Liver (tissue), 9 donors: ENCODE data around the gene RASL12. TPM values are rescaled to one million over a fixed set of nuclear protein-coding genes. Genes with fewer than 3 reads are reported as not detected.

Source experiments
- DNase-seq: peaks from one replicate; pipeline ENCODE4 v3.0.0-alpha.2; 2017; ENCODE audit warnings: low spot score
- H3K27ac ChIP-seq, 2 donors: one replicate each; pipeline ENCODE4 v1.7.0; 2013; ENCODE audit warnings: inconsistent platforms in 2 of 2, low read length in 2 of 2, control low read depth in 1 of 2, low read depth in 1 of 2, mild to moderate bottlenecking in 1 of 2
- H3K27me3 ChIP-seq, 4 donors: one replicate each; pipeline versions ENCODE4 v1.6.1 to v1.7.0; 2013; ENCODE audit warnings: low read length in 3 of 4, inconsistent platforms in 1 of 4, mild to moderate bottlenecking in 1 of 4, moderate library complexity in 1 of 4; ENCODE audit not compliant: control insufficient read depth in 4 of 4, insufficient read depth in 4 of 4
- H3K36me3 ChIP-seq, 4 donors: one replicate each; pipeline versions ENCODE4 v1.6.1 to v1.7.0; 2013; ENCODE audit warnings: low read length in 3 of 4, mild to moderate bottlenecking in 3 of 4, low read depth in 1 of 4, moderate library complexity in 1 of 4; ENCODE audit not compliant: control insufficient read depth in 4 of 4, insufficient read depth in 3 of 4
- H3K4me1 ChIP-seq, 4 donors: one replicate each; pipeline versions ENCODE4 v1.6.1 to v1.7.0; 2013; ENCODE audit warnings: low read length in 3 of 4, mild to moderate bottlenecking in 3 of 4, moderate library complexity in 1 of 4; ENCODE audit not compliant: control insufficient read depth in 4 of 4, insufficient read depth in 4 of 4
- H3K4me3 ChIP-seq, 3 donors: one replicate each; pipeline versions ENCODE4 v1.6.1 to v1.7.0; 2013; ENCODE audit warnings: low read length in 3 of 3, control low read depth in 1 of 3, low read depth in 1 of 3, mild to moderate bottlenecking in 1 of 3
- H3K9ac ChIP-seq, 2 donors: one replicate each; pipeline ENCODE4 v1.7.0; 2013; ENCODE audit warnings: low read length in 2 of 2, mild to moderate bottlenecking in 2 of 2, moderate library complexity in 2 of 2, control low read depth in 1 of 2, low read depth in 1 of 2
- H3K9me3 ChIP-seq, 4 donors: one replicate each; pipeline versions ENCODE4 v1.6.1 to v1.7.0; 2013; ENCODE audit warnings: low read length in 3 of 4; ENCODE audit not compliant: control insufficient read depth in 4 of 4
- ATF3 ChIP-seq: IDR thresholded peaks from 2 replicates; pipeline ENCODE4 v1.6.1; 2016; ENCODE audit warnings: antibody characterized with exemption
- EGR1 ChIP-seq, 2 donors: IDR thresholded peaks; 2 replicates each; pipeline ENCODE4 v1.6.1; 2016 to 2018; ENCODE audit warnings: antibody characterized with exemption in 2 of 2, low read depth in 2 of 2
- FOXA2 ChIP-seq: IDR thresholded peaks from 2 replicates; pipeline ENCODE4 v1.6.1; 2016; ENCODE audit warnings: antibody characterized with exemption
- GABPA ChIP-seq, 2 donors: IDR thresholded peaks in 1 of 2; conservative IDR thresholded peaks in 1 of 2; 2 replicates each; pipeline ENCODE4 v1.6.1; 2016; ENCODE audit warnings: antibody characterized with exemption in 2 of 2, mild to moderate bottlenecking in 1 of 2, moderate library complexity in 1 of 2
- HNF4A ChIP-seq, 2 donors: conservative IDR thresholded peaks; 2 replicates each; pipeline ENCODE4 v1.6.1; 2016; ENCODE audit warnings: antibody characterized with exemption in 2 of 2, mild to moderate bottlenecking in 2 of 2
- HNF4G ChIP-seq: IDR thresholded peaks from 2 replicates; pipeline ENCODE4 v1.6.1; 2016; ENCODE audit warnings: antibody characterized with exemption
- MAX ChIP-seq: IDR thresholded peaks from 2 replicates; pipeline ENCODE4 v1.6.1; 2016; ENCODE audit warnings: antibody characterized with exemption
- NR2F2 ChIP-seq: IDR thresholded peaks from 2 replicates; pipeline ENCODE4 v1.6.1; 2016; ENCODE audit warnings: antibody characterized with exemption
- RAD21 ChIP-seq, 2 donors: IDR thresholded peaks; 2 replicates each; pipeline ENCODE4 v1.6.1; 2016; ENCODE audit warnings: antibody characterized with exemption in 2 of 2, mild to moderate bottlenecking in 2 of 2
- REST ChIP-seq: IDR thresholded peaks from 2 replicates; pipeline ENCODE4 v1.6.1; 2016; ENCODE audit warnings: antibody characterized with exemption, mild to moderate bottlenecking
- RXRA ChIP-seq, 2 donors: IDR thresholded peaks; 2 replicates each; pipeline ENCODE4 v1.6.1; 2017 to 2018; ENCODE audit warnings: antibody characterized with exemption in 2 of 2, mild to moderate bottlenecking in 1 of 2
- SP1 ChIP-seq: IDR thresholded peaks from 2 replicates; pipeline ENCODE4 v1.6.1; 2018; ENCODE audit warnings: antibody characterized with exemption, mild to moderate bottlenecking
- TAF1 ChIP-seq: conservative IDR thresholded peaks from 2 replicates; pipeline ENCODE4 v1.6.1; 2016; ENCODE audit warnings: antibody characterized with exemption, mild to moderate bottlenecking
- WGBS: extraction: QIAGEN DNeasy Blood & Tissue Kit; methylation state at CpG from one replicate; pipeline ENCODE4 v1.1.7; 2013; 5-methylcytosine and 5-hydroxymethylcytosine counted together
- polyA plus RNA-seq, 2 donors: library from polyadenylated mRNA; stranded (reverse) in 1 of 2; unstranded in 1 of 2; fragments of 200-250 nt in 1 of 2; fragments of >200 nt in 1 of 2; fragmentation: Nextera tagmentation in 1 of 2; extraction: Ambion mirVana in 1 of 2; gene quantifications; one replicate each; pipeline versions ENCODE4 v1.2.1 to v1.2.3, GENCODE V29; 2013 to 2015
- total RNA-seq, 2 donors: library from RNA; depleted of rRNA; stranded (reverse); fragments of >200 nt; gene quantifications; one replicate each; pipeline ENCODE4 v1.2.3, GENCODE V29; 2014
- donor health status: healthy.
- donor health status: healthy.
- donor health status: healthy.
- donor health status: healthy.
- donor health status: healthy.

The RASL12 gene
- total and polyA plus RNA-seq, 4 donors: 0.50 to 0.92 (median 0.63) TPM

GRCh38 chr15:65028921-65029735, 38.7 kb downstream of the RASL12 start, which contains the start of gene MTFMT:
MTFMT (minus strand) TSS chr15:65029639; CDS start chr15:65029613, 26 bp downstream.
- Histone ChIP-seq H3K4me1 (peaks cover 3 to 32% (median 25%) of the 10 kb centered on the region in 4 donors), H3K9me3 (no peaks in the 10 kb centered on the region), H3K9ac (peak within 1 kb of the TSS; percentile 83 to 90), H3K36me3 (peaks cover 2 to 17% (median 7%) of the 10 kb centered on the region in 4 donors), H3K27me3 (no peaks in the 10 kb centered on the region), H3K27ac (peak within 1 kb of the TSS; percentile 28 to 72), H3K4me3 (peak within 1 kb of the TSS; percentile 59 to 92 (median 79))
- under 1% methylated on average over 73 of the region's 73 CpGs for WGBS
- peak; percentile 96 for DNase-seq
- TF ChIP-seq RAD21 (IDR thresholded peaks at IDR 0.05) (peak in 1 of 2 donors; percentile 29), REST (peak; percentile 13), TAF1 (no peak)

- TF ChIP-seq RXRA (IDR thresholded peaks at IDR 0.05) (no peak), ATF3 (no peak), REST (no peak), GABPA (IDR thresholded peaks at IDR 0.05 in 1 of 2, conservative IDR thresholded peaks at IDR 0.05 in 1 of 2) (no peak), TAF1 (no peak), HNF4G (no peak), SP1 (no peak), HNF4A (conservative IDR thresholded peaks at IDR 0.05) (no peak), MAX (no peak), NR2F2 (no peak), EGR1 (IDR thresholded peaks at IDR 0.05; ENCODE audit: low read depth in 2 of 2) (no peak), FOXA2 (no peak)
- peaks cover 3 to 24% (median 19%) of the 10 kb centered on the region in 4 donors for H3K4me1 ChIP-seq
- WGBS: 60% methylated on average over 10 of the region's 10 CpGs
- H3K4me3 ChIP-seq: peak overlapping the region in 2 of 3 donors; percentile 10 to 92
- H3K27me3 ChIP-seq: no peaks in the 10 kb centered on the region
- no peak overlapping the region for H3K27ac ChIP-seq
- H3K9ac ChIP-seq: peak overlapping the region; percentile 36 to 90
- no peaks in the 10 kb centered on the region for H3K9me3 ChIP-seq
- peaks cover 2 to 22% (median 9%) of the 10 kb centered on the region in 4 donors for H3K36me3 ChIP-seq
- DNase-seq: no peak
Measured at GRCh38 chr15:65028338-65028737, 39.5 kb downstream of the RASL12 start.
